Amniotic epithelial cell (primary cell): Measurements from ENCODE around the gene P2RY8.
A peak's percentile ranks its signal among the peaks of the same experiment; 100 is the strongest.
"Not testable (repeated sequence)": the region's sequence is repeated elsewhere in the genome, so short reads cannot be mapped to it uniquely, and the experiment has no call there.

ENCODE experiments used
- DNase-seq: peaks from one replicate; pipeline ENCODE4 v3.0.0-alpha.2; 2010; ENCODE audit warnings: low read depth

P2RY8 gene

GRCh38 chrX:1520350-1520749, 16.6 kb downstream of the P2RY8 start:
- no peak for DNase-seq

DNA sequence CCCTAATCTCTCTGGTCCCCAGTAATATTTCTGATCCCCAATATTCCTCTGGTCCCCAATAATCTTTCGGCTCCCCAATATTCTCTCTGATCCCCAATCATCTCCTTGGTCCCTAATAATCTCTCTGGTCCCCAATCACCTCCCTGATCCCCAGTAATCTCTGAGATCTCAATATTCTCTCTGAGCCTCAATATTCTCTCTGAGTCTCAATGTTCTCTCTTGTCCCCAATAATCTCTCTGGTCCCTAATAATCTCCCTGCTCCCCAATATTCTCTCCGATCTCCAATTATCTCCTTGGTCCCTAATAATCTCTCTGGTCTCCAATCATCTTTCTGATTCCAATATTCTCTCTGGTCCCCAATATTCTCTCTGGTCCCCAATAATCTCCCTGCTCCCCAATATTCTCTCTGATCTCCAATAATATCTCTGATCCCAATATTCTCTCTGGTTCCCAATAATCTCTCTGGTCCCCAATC, 17.9 kb downstream of the P2RY8 start:
- no peak for DNase-seq

GRCh38 chrX:1518512-1518911, 18.5 kb downstream of the P2RY8 start:
- no peak for DNase-seq

GRCh38 chrX:1516596-1517104, 20.3 kb downstream of the P2RY8 start:
- DNase-seq: no peak

DNA sequence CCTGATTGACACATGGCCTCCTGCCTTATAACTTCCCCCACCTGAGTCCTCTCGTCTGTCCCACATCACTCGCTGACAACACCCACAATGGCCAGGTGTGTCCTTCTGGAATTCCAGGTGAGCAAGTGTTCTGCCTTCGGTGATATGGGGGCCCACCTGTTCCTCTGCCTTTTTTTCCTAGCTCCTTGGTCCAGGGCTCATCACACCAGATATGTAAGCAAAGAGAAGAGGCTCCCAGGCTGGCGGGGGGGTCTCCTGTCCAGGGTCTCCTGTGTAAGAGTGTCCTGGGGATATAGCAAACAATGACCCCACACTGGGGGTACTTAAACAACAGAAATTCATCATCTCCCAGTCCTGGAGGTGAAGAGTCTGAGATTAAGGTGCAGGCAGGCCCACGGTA, 25.2 kb downstream of the P2RY8 start:
- DNase-seq: no peak

- DNase-seq: no peak
Measured at GRCh38 chrX:1511150-1511549, 25.8 kb downstream of the P2RY8 start.

- no peak for DNase-seq
Measured at GRCh38 chrX:1507511-1508463, 29.2 kb downstream of the P2RY8 start.

DNA sequence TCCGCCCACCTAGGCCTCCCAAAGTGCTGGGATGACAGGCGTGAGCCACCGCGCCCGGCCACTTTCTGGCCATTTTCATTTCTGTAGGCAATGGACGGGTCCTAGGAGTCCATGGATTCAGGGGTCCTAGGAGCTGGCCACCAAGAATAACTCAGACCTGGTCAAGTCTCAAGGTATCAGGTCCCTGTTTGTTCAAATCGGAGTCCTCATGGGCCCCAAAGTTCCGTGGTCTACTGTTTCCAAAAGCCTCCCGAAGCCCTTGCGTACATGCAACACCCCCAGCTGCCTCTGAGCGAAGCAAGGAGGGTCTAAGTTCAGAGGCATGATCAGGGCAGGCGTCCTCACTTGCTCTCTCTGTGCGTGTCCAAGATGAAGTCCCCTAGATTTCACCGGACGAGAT, 30.1 kb downstream of the P2RY8 start:
- DNase-seq: no peak

DNA sequence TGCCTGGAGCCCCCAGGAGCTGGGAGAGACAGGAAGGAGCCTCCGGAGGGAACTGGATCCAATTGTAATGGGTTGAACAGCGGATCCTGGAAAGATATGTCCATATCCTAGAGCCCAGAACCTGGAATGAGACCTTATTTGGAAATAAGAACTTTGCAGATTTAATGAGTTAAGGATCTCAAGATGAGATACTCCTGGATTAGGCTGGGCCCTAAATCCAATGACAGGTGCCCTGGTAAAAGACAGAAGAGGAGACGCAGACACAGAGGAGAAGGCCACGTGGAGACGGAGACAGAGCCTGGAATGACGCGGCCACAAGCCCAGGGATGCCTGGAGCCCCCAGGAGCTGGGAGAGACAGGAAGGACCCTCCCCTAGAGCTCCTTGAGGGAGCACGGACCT, 34.1 kb downstream of the P2RY8 start:
- DNase-seq: no peak

DNA sequence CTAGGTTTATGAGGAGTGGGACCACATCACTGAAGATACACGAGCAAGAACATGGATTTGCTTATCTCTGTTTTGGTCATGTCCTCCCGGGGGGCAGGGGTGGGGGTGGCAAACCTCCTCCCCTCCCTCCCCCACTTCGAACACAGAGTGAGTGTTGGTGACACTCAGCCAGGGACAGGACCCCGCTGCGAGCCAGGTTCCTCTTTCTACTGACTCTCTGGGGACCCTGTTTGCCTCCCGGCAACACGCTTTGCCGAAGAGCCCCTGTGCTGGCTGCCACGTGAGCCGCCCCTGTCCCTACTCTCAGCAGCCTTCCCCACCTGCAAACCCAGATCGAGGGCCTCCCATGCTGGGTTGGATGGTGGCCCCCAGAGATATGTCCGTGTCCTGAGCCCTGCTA, 34.7 kb downstream of the P2RY8 start:
- no peak for DNase-seq

- no peak for DNase-seq
Measured at GRCh38 chrX:1500701-1501624, 36.0 kb downstream of the P2RY8 start.

DNA sequence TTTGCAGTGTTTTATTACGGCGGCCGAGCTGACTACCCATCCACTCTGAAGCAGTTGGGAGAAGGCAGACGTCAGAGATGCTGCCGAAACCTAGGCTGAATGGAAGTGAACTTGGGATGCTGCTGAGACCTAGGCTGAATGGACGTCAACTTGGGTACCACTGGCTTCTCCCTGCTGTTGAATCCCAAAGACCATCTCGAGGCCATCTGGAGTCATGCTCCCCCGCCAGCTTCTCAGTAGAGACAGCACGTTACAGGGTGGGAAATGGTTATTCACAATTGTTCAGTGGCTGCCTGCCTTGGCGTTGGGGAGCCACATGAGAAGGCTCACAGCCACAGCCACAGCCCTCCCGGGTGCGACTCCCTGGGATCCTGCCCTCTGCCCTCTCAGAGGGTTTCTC, 40.9 kb downstream of the P2RY8 start:
- no peak for DNase-seq

- DNase-seq: no peak
Measured at GRCh38 chrX:1493877-1494510, 43.0 kb downstream of the P2RY8 start.

DNA sequence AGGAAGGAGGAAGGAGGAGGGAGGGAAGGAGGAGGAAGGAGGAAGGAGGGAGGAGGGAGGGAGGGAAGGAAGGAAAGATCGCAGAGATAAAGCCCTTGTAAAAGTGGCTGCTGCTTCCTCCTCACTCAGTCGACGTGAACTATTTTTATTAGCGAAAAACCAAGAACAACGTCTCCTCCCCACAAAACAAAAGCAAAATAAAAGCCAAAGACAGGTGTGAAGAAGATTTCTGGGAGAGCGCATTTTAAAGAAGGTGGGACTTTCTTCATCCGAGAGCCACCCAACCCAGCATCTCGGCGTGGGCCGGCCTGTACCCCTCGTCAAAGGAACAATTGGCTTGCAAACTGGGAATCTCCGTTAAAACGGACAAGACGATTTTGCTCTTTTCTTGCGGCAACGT, 43.6 kb downstream of the P2RY8 start:
- no peak for DNase-seq

- DNase-seq: no peak
Measured at GRCh38 chrX:1492421-1493012, 44.5 kb downstream of the P2RY8 start.

- DNase-seq: peak; percentile 36
Measured at GRCh38 chrX:1491851-1492349, 45.1 kb downstream of the P2RY8 start.

GRCh38 chrX:1491248-1491647, 45.7 kb downstream of the P2RY8 start:
- DNase-seq: not testable (repeated sequence)

DNA sequence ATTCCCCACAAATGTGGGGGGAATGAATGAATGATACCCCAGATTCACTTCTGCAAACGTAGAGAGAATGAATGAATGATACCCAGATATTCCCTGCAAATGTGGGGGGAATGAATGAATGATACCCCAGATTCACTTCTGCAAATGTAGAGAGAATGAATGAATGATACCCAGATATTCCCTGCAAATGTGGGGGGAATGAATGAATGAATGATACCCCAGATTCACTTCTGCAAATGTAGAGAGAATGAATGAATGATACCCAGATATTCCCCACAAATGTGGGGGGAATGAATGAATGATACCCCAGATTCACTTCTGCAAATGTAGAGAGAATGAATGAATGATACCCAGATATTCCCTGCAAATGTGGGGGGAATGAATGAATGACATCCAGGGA, 46.3 kb downstream of the P2RY8 start:
- DNase-seq: not testable (repeated sequence)

GRCh38 chrX:1489354-1489753, 47.6 kb downstream of the P2RY8 start:
- not testable (repeated sequence) for DNase-seq

DNA sequence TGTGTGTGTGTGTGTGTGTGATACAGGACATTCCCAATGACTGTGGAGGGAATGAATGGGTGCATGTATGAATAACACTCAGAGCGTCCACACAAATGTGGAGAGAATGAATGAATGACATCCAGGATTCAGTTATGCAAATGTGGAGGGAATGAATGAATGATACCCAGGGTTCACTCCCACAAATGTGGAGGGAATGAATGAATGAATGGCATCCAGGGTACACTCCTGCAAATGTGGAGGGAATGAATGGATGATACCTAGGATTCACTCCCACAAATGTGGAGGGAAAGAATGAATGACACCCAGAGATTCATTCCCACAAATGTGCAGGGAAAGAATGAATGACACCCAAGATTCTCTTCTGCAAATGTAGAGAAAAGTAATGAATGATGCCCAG, 48.2 kb downstream of the P2RY8 start:
- no peak for DNase-seq

GRCh38 chrX:1488141-1488540, 48.8 kb downstream of the P2RY8 start:
- no peak for DNase-seq
